GM23248 (cell line): Measurements from ENCODE around the gene PCK2. TPM values are rescaled to one million over a fixed set of nuclear protein-coding genes. Genes with fewer than 3 reads are reported as not detected.

ENCODE experiments used
- DNase-seq: peaks from one replicate; pipeline ENCODE4 v3.0.0-alpha.2; 2015
- H2AFZ ChIP-seq: fragments of 200-600 bp; sonication (generic); 2 replicates; pipeline ENCODE4 v1.6.1; 2016; ENCODE audit warnings: antibody characterized with exemption
- H3F3A ChIP-seq: fragments of 200-600 bp; sonication (generic); 2 replicates; pipeline ENCODE4 v1.6.1; 2016; ENCODE audit warnings: mild to moderate bottlenecking, antibody characterized with exemption, mixed run types; ENCODE audit not compliant: insufficient read depth
- H3K27ac ChIP-seq: fragments of 200-600 bp; sonication (generic); 2 replicates; pipeline ENCODE4 v1.5.1; 2016; ENCODE audit warnings: mild to moderate bottlenecking
- H3K27me3 ChIP-seq: fragments of 200-600 bp; sonication (generic); replicated peaks from 2 replicates; pipeline ENCODE4 v1.6.1; 2016; ENCODE audit warnings: mild to moderate bottlenecking; ENCODE audit not compliant: insufficient read depth
- H3K36me3 ChIP-seq: fragments of 200-600 bp; sonication (generic); 2 replicates; pipeline ENCODE4 v1.6.1; 2016; ENCODE audit warnings: low read depth, mild to moderate bottlenecking
- H3K4me1 ChIP-seq: fragments of 200-600 bp; sonication (generic); 2 replicates; pipeline ENCODE4 v1.6.1; 2016; ENCODE audit warnings: mild to moderate bottlenecking; ENCODE audit not compliant: insufficient read depth
- H3K4me2 ChIP-seq: fragments of 200-600 bp; sonication (generic); one replicate; pipeline ENCODE4 v1.6.1; 2016; ENCODE audit warnings: mild to moderate bottlenecking; ENCODE audit not compliant: unreplicated experiment
- H3K4me3 ChIP-seq: fragments of 200-600 bp; sonication (generic); 2 replicates; pipeline ENCODE4 v1.5.1; 2016; ENCODE audit warnings: mild to moderate bottlenecking
- H3K79me2 ChIP-seq: fragments of 200-600 bp; sonication (generic); 2 replicates; pipeline ENCODE4 v1.6.1; 2016; ENCODE audit warnings: mild to moderate bottlenecking; ENCODE audit not compliant: insufficient read depth
- H3K9ac ChIP-seq: fragments of 200-600 bp; sonication (generic); 2 replicates; pipeline ENCODE4 v1.6.1; 2016; ENCODE audit warnings: mild to moderate bottlenecking
- H3K9me2 ChIP-seq: fragments of 200-600 bp; sonication (generic); 2 replicates; pipeline ENCODE4 v1.6.1; 2016; ENCODE audit warnings: mixed run types, mild to moderate bottlenecking, moderate library complexity; ENCODE audit not compliant: insufficient read depth
- H3K9me3 ChIP-seq: fragments of 200-600 bp; sonication (generic); one replicate; pipeline ENCODE4 v1.6.1; 2017; ENCODE audit warnings: low read depth
- H4K20me1 ChIP-seq: fragments of 200-600 bp; sonication (generic); 2 replicates; pipeline ENCODE4 v1.6.0; 2016; ENCODE audit not compliant: insufficient read depth
- EZH2 ChIP-seq: fragments of 200-600 bp; sonication (generic); IDR thresholded peaks from 2 replicates; pipeline ENCODE4 v1.6.1; 2018; ENCODE audit warnings: antibody characterized with exemption, mild to moderate bottlenecking; ENCODE audit not compliant: insufficient read depth, poor library complexity, severe bottlenecking
- EZH2phosphoT487 ChIP-seq: fragments of 200-600 bp; sonication (generic); IDR thresholded peaks from 2 replicates; pipeline ENCODE4 v1.6.1; 2018; ENCODE audit warnings: antibody characterized with exemption, moderate library complexity, mild to moderate bottlenecking, low read depth; ENCODE audit not compliant: insufficient read depth
- WGBS, 2 experiments: methylation state at CpG; one replicate each; pipeline ENCODE4 v1.1.6; 2015 to 2017; ENCODE audit warnings: low lambda C conversion rate in 2 of 2, low coverage in 1 of 2; ENCODE audit errors: missing lambda C conversion rate in 2 of 2; 5-methylcytosine and 5-hydroxymethylcytosine counted together
- in situ Hi-C: fragments of 300-500 bp; cut with MboI; formaldehyde crosslinking; loops from 2 replicates; pipeline ENCODE4 v1.15.0; 2020
- polyA plus RNA-seq: library from polyadenylated mRNA; unstranded; fragments of >200 nt; fragmentation: Nextera tagmentation; extraction: Ambion mirVana; gene quantifications from 2 replicates; pipeline ENCODE4 v1.2.1, GENCODE V29; 2016
- total RNA-seq: library from RNA; depleted of rRNA; stranded (reverse); fragments of >200 nt; shearing (Covaris generic); gene quantifications from 2 replicates; pipeline ENCODE4 v1.2.3, GENCODE V29; 2014

PCK2 gene
- total and polyA plus RNA-seq, 2 experiments from 2014 or later = 84.3 to 148 TPM

GRCh38 chr14:24081739-24082211 lies 12.3 kb upstream of the PCK2 start:
- Histone ChIP-seq H3K9ac (peak overlapping the region; percentile 23; the same call in 1 of the 2 replicates), H3F3A (no peaks in the 10 kb centered on the region), H4K20me1 (no peaks in the 10 kb centered on the region), H3K9me3 (no peaks in the 10 kb centered on the region), H3K9me2 (no peaks in the 10 kb centered on the region), H3K79me2 (no peaks in the 10 kb centered on the region), H3K27ac (no peak overlapping the region), H3K27me3 (peaks cover 14% of the 10 kb centered on the region; the same call in 1 of the 2 replicates), H3K4me2 (peak overlapping the region; percentile 84), H2AFZ (peak overlapping the region; percentile 81; the same call in 1 of the 2 replicates), H3K4me1 (no peaks in the 10 kb centered on the region), H3K36me3 (no peaks in the 10 kb centered on the region), H3K4me3 (peak overlapping the region; percentile 78)
- 54 to 56% methylated on average over 13 to 20 of the region's 26 CpGs for WGBS, 2 experiments
- no peak for DNase-seq
- TF ChIP-seq EZH2 = no peak
- TF ChIP-seq EZH2phosphoT487 = no peak
- in situ Hi-C loops = no loop called here

- Histone ChIP-seq H4K20me1 (no peaks in the 10 kb centered on the region), H3K4me1 (no peaks in the 10 kb centered on the region), H3K9me2 (no peaks in the 10 kb centered on the region), H3K4me2 (no peak overlapping the region), H3K79me2 (no peaks in the 10 kb centered on the region), H3F3A (no peaks in the 10 kb centered on the region), H3K27me3 (peaks cover 14% of the 10 kb centered on the region; the same call in 1 of the 2 replicates), H3K4me3 (no peak overlapping the region), H3K9me3 (no peaks in the 10 kb centered on the region), H3K9ac (no peak overlapping the region), H3K36me3 (no peaks in the 10 kb centered on the region), H3K27ac (no peak overlapping the region), H2AFZ (no peak overlapping the region)
- TF ChIP-seq EZH2phosphoT487 (no peak), EZH2 (no peak)
- 93 to 94% methylated on average over 5 of the region's 5 CpGs for WGBS, 2 experiments
- in situ Hi-C loops = no loop called here
- no peak for DNase-seq
Measured at GRCh38 chr14:24082411-24083080, 11.6 kb upstream of the PCK2 start.

- 69 to 74% methylated on average over 3 of the region's 3 CpGs for WGBS, 2 experiments
- no peak for DNase-seq
- no peak overlapping the region for H3K9ac ChIP-seq
Measured at GRCh38 chr14:24083462-24083861, 10.6 kb upstream of the PCK2 start.

GRCh38 chr14:24084440-24084839 lies 9.7 kb upstream of the PCK2 start:
- peaks cover 14% of the 10 kb centered on the region; the same call in 1 of the 2 replicates for H3K27me3 ChIP-seq
- WGBS, 2 experiments = 89 to 91% methylated on average over 2 of the region's 2 CpGs

More at GRCh38 chr14:24083462-24083861, 10.6 kb upstream of the PCK2 start:
- no peaks in the 10 kb centered on the region for H4K20me1 ChIP-seq
- no peak overlapping the region for H2AFZ ChIP-seq
- no peaks in the 10 kb centered on the region for H3K36me3 ChIP-seq
- H3K27me3 ChIP-seq = peaks cover 14% of the 10 kb centered on the region; the same call in 1 of the 2 replicates
- no peak overlapping the region for H3K4me3 ChIP-seq
- H3K9me3 ChIP-seq = no peaks in the 10 kb centered on the region
- H3K9me2 ChIP-seq = no peaks in the 10 kb centered on the region
- no peak overlapping the region for H3K4me2 ChIP-seq
- H3K79me2 ChIP-seq = no peaks in the 10 kb centered on the region
- in situ Hi-C loops = no loop called here
- TF ChIP-seq EZH2 (no peak), EZH2phosphoT487 (no peak)
- no peaks in the 10 kb centered on the region for H3K4me1 ChIP-seq
- no peaks in the 10 kb centered on the region for H3F3A ChIP-seq
- no peak overlapping the region for H3K27ac ChIP-seq

More at GRCh38 chr14:24084440-24084839, 9.7 kb upstream of the PCK2 start:
- Histone ChIP-seq H3K27ac (no peak overlapping the region), H3K79me2 (no peaks in the 10 kb centered on the region), H2AFZ (no peak overlapping the region), H3K36me3 (no peaks in the 10 kb centered on the region), H3K9me2 (no peaks in the 10 kb centered on the region), H3K4me2 (no peak overlapping the region), H3K4me3 (no peak overlapping the region), H3K9me3 (no peaks in the 10 kb centered on the region), H3K4me1 (no peaks in the 10 kb centered on the region), H4K20me1 (no peaks in the 10 kb centered on the region), H3F3A (no peaks in the 10 kb centered on the region), H3K9ac (no peak overlapping the region)
- no peak for DNase-seq
- TF ChIP-seq EZH2 (no peak), EZH2phosphoT487 (no peak)
- in situ Hi-C loops = no loop called here
